IMR-90 (cell line): ENCODE measurements around the gene CENPA. TPM values are rescaled to one million over a fixed set of nuclear protein-coding genes. Genes with fewer than 3 reads are reported as not detected.
A peak's percentile ranks its signal among the peaks of the same experiment; 100 is the strongest.

Experiments used
- ATAC-seq: fragments of 200-7000 bp; cut with Tn5 transposase; 2 replicates; pipeline ENCODE4 v1.9.1; 2020; ENCODE audit warnings: low read depth, mild to moderate bottlenecking, moderate library complexity
- BruUV-seq: library from RNA; stranded (reverse); fragments of 400-500 nt; replicated peaks from 2 replicates; lab custom pipeline; 2021; lab: Mats Ljungman, UMichigan
- CTCF ChIA-PET: fragments of 300-600 bp; formaldehyde crosslinking; extraction: SDS; loops from one replicate; lab custom pipeline; 2021; ENCODE audit warnings: antibody characterized with exemption; lab: Yijun Ruan, JAX
- POLR2A ChIA-PET: fragments of 300-600 bp; sonication (Branson Sonifier 250); formaldehyde crosslinking; loops from one replicate; lab custom pipeline; 2022; ENCODE audit warnings: antibody characterized with exemption; ENCODE audit not compliant: unreplicated experiment; lab: Charles Lee
- DNase-seq: peaks from one replicate; pipeline ENCODE4 v3.0.0; 2013
- H2AFZ ChIP-seq: replicated peaks from 2 replicates; pipeline ENCODE3; 2013; ENCODE audit warnings: low read length, mild to moderate bottlenecking; ENCODE audit not compliant: poor library complexity
- H2AK5ac ChIP-seq: 2 replicates; pipeline ENCODE4 v1.6.1; 2013; ENCODE audit warnings: low read depth, low read length, inconsistent platforms
- H2AK9ac ChIP-seq: replicated peaks from 2 replicates; pipeline ENCODE3; 2013; ENCODE audit warnings: mild to moderate bottlenecking, low read depth, low read length, moderate library complexity; ENCODE audit not compliant: poor library complexity
- H2BK120ac ChIP-seq: 2 replicates; pipeline ENCODE4 v1.6.1; 2013; ENCODE audit warnings: low read depth, low read length, inconsistent platforms
- H2BK15ac ChIP-seq: 3 replicates; pipeline ENCODE4 v1.6.1; 2013; ENCODE audit warnings: low read depth, low read length, inconsistent platforms
- H2BK20ac ChIP-seq: 2 replicates; pipeline ENCODE4 v1.6.1; 2013; ENCODE audit warnings: low read depth, mild to moderate bottlenecking, inconsistent platforms, low read length, moderate library complexity
- H2BK5ac ChIP-seq: 2 replicates; pipeline ENCODE4 v1.6.1; 2013; ENCODE audit warnings: mild to moderate bottlenecking, low read depth, low read length, inconsistent platforms; ENCODE audit not compliant: poor library complexity, severe bottlenecking
- H3K14ac ChIP-seq: replicated peaks from 2 replicates; pipeline ENCODE4 v1.6.1; 2013; ENCODE audit warnings: low read depth, low read length, inconsistent platforms
- H3K18ac ChIP-seq: 2 replicates; pipeline ENCODE4 v1.6.1; 2013; ENCODE audit warnings: low read depth, low read length, control low read depth
- H3K23ac ChIP-seq: 2 replicates; pipeline ENCODE4 v1.6.1; 2013; ENCODE audit warnings: low read depth, low read length, inconsistent platforms
- H3K27ac ChIP-seq: 2 replicates; pipeline ENCODE4 v1.5.1; 2013; ENCODE audit warnings: mild to moderate bottlenecking, control low read depth, low read length; ENCODE audit not compliant: insufficient read depth
- H3K27me3 ChIP-seq: 2 replicates; pipeline ENCODE4 v1.6.1; 2013; ENCODE audit warnings: low read length; ENCODE audit not compliant: control insufficient read depth, insufficient read depth
- H3K36me3 ChIP-seq: 2 replicates; pipeline ENCODE4 v1.6.1; 2013; ENCODE audit warnings: low read length, mixed read lengths; ENCODE audit not compliant: control insufficient read depth, insufficient read depth
- H3K4ac ChIP-seq: 2 replicates; pipeline ENCODE4 v1.6.1; 2013; ENCODE audit warnings: low read depth, low read length, inconsistent platforms
- H3K4me1 ChIP-seq: 2 replicates; pipeline ENCODE4 v1.6.1; 2013; ENCODE audit warnings: low read length, mixed read lengths; ENCODE audit not compliant: control insufficient read depth, insufficient read depth
- H3K4me2 ChIP-seq: 2 replicates; pipeline ENCODE4 v1.6.1; 2013; ENCODE audit warnings: low read depth, mild to moderate bottlenecking, control low read depth, low read length, moderate library complexity
- H3K4me3 ChIP-seq: 2 replicates; pipeline ENCODE4 v1.5.1; 2013; ENCODE audit warnings: low read depth, mild to moderate bottlenecking, control low read depth, low read length, moderate library complexity; ENCODE audit not compliant: insufficient read depth
- H3K56ac ChIP-seq: 2 replicates; pipeline ENCODE4 v1.6.1; 2013; ENCODE audit warnings: low read length, inconsistent platforms; ENCODE audit not compliant: insufficient read depth; ENCODE audit errors: extremely low read depth
- H3K79me1 ChIP-seq, 2 experiments: 2 replicates each; pipeline ENCODE4 v1.6.1; 2013; ENCODE audit warnings: low read length in 2 of 2, inconsistent platforms in 1 of 2, low read depth in 1 of 2
- H3K9ac ChIP-seq: 2 replicates; pipeline ENCODE4 v1.6.1; 2013; ENCODE audit warnings: low read depth, low read length, control low read depth
- H3K9me1 ChIP-seq: 2 replicates; pipeline ENCODE4 v1.6.1; 2013; ENCODE audit warnings: low read length, inconsistent platforms; ENCODE audit not compliant: insufficient read depth
- H3K9me3 ChIP-seq: 2 replicates; pipeline ENCODE4 v1.6.1; 2013; ENCODE audit warnings: low read length; ENCODE audit not compliant: control insufficient read depth, insufficient read depth
- H4K20me1 ChIP-seq: 2 replicates; pipeline ENCODE4 v1.6.1; 2013; ENCODE audit warnings: low read length, inconsistent platforms; ENCODE audit not compliant: insufficient read depth
- H4K5ac ChIP-seq: 2 replicates; pipeline ENCODE4 v1.6.1; 2013; ENCODE audit warnings: mild to moderate bottlenecking, low read depth, low read length, control low read depth
- H4K8ac ChIP-seq, 2 experiments: 2 replicates each; pipeline ENCODE4 v1.6.1; 2013; ENCODE audit warnings: low read depth in 2 of 2, low read length in 2 of 2, control low read depth in 1 of 2, inconsistent platforms in 1 of 2
- H4K91ac ChIP-seq: 2 replicates; pipeline ENCODE4 v1.6.1; 2013; ENCODE audit warnings: low read depth, low read length, inconsistent platforms; ENCODE audit not compliant: insufficient read depth
- BHLHE40 ChIP-seq: fragments of 150-350 bp; IDR thresholded peaks from 2 replicates; pipeline ENCODE4 v1.6.1; 2016; ENCODE audit warnings: mild to moderate bottlenecking, low read depth, low read length
- CEBPB ChIP-seq: IDR thresholded peaks from 2 replicates; pipeline ENCODE4 v1.6.1; 2012; ENCODE audit warnings: low read depth, low read length, improper control_type of control experiment
- FOS ChIP-seq: fragments of 150-350 bp; IDR thresholded peaks from 2 replicates; pipeline ENCODE4 v1.6.1; 2016; ENCODE audit warnings: low read depth, low read length
- MAFK ChIP-seq: IDR thresholded peaks from 2 replicates; pipeline ENCODE4 v1.6.1; 2012; ENCODE audit warnings: low read depth, low read length, improper control_type of control experiment
- POLR2A ChIP-seq: IDR thresholded peaks from 2 replicates; pipeline ENCODE4 v1.6.1; 2012; ENCODE audit warnings: mild to moderate bottlenecking, low read depth, low read length
- USF2 ChIP-seq: fragments of 150-350 bp; IDR thresholded peaks from 2 replicates; pipeline ENCODE4 v1.6.1; 2017; ENCODE audit warnings: mild to moderate bottlenecking, antibody characterized with exemption, low read length, low read depth
- WGBS, 2 experiments: methylation state at CpG; one replicate each; pipeline versions ENCODE4 v1.1.5 to v1.1.7; 2013; ENCODE audit warnings: missing lambda C conversion rate in 2 of 2; ENCODE audit not compliant: insufficient read length in 1 of 2; ENCODE audit errors: extremely low coverage in 2 of 2; 5-methylcytosine and 5-hydroxymethylcytosine counted together
- dilution Hi-C: fragments of 300-500 bp; cut with HindIII; formaldehyde crosslinking; loops from one replicate; pipeline ENCODE4 v1.14.3; 2018; ENCODE audit warnings: low sequenced_read_pairs; ENCODE audit not compliant: unreplicated experiment
- in situ Hi-C: fragments of 300-500 bp; cut with MboI; formaldehyde crosslinking; loops from 3 replicates; pipeline ENCODE4 v1.14.3; 2019; ENCODE audit warnings: low sequenced_read_pairs, inconsistent platforms, mixed read lengths
- intact Hi-C: fragments of 100-400 bp; cut with micrococcal nuclease; formaldehyde crosslinking; loops from 2 replicates; pipeline ENCODE4 v1.10.0; 2022
- polyA plus RNA-seq, 3 experiments: library from polyadenylated mRNA; depleted of rRNA; stranded (reverse); fragments of >200 nt; gene quantifications; 2 replicates each; pipeline ENCODE4 v1.2.3, GENCODE V29; 2012; ENCODE audit warnings: low replicate concordance in 1 of 3
- total RNA-seq: library from RNA; depleted of rRNA; stranded (reverse); fragments of >200 nt; gene quantifications from 2 replicates; pipeline ENCODE4 v1.2.3, GENCODE V29; 2012

Gene CENPA
- total and polyA plus RNA-seq, 2 of the 4 experiments (the other 2 are of a cell fraction): 7.7 to 14.9 TPM

- Histone ChIP-seq H3K9ac (no peak overlapping the region), H4K5ac (no peak overlapping the region), H3K18ac (no peak overlapping the region), H2BK15ac (no peak overlapping the region), H3K9me1 (0 out of 2 replicates have a peak, but pooled peaks cover 3% of the 10 kb centered on the region), H3K4me2 (no peak overlapping the region), H3K27me3 (peaks cover 27% of the 10 kb centered on the region), H3K9me3 (no peaks in the 10 kb centered on the region), H3K27ac (no peak overlapping the region), H3K36me3 (no peaks in the 10 kb centered on the region), H3K4me1 (no peaks in the 10 kb centered on the region), H3K79me1 (no peaks in the 10 kb centered on the region), H4K8ac (no peak overlapping the region), H4K20me1 (no peaks in the 10 kb centered on the region), H4K91ac (no peak overlapping the region), H3K4ac (no peak overlapping the region), H2BK5ac (no peak overlapping the region), H2BK120ac (no peak overlapping the region), H3K56ac (no peak overlapping the region), H2AFZ (peak overlapping the region; percentile 56), H3K14ac (no peak overlapping the region), H2AK5ac (no peak overlapping the region), H2AK9ac (no peak overlapping the region), H3K4me3 (no peak overlapping the region), H2BK20ac (no peak overlapping the region), H3K23ac (no peak overlapping the region)
- in situ Hi-C loops: no loop called here
- dilution Hi-C loops: no loop called here
- ChIA-PET POLR2A (interaction anchor here (0.6 kb wide), 1 partner anchor 22 kb away, joined by 6 read pairs; no protein-coding TSS in a partner anchor), CTCF (no interaction called here)
- WGBS, 2 experiments: no CpG with 5 or more reads among the region's 3 CpGs
- intact Hi-C loops: no loop called here
- DNase-seq: no peak
- no TSS peak for BruUV-seq
- TF ChIP-seq CEBPB (no peak), MAFK (no peak), FOS (no peak), USF2 (no peak), BHLHE40 (no peak), POLR2A (no peak)
- ATAC-seq: no peak
Measured at GRCh38 chr2:26809211-26809610, 23.4 kb downstream of the CENPA start.
